NCI-H2081 treated with DMSO at 0.1 percent for 48 hours (cell line): ENCODE data around the gene PKD1L1.

ENCODE experiments used
- DNase-seq: peaks from one replicate; lab custom pipeline; 2025; lab: John Stamatoyannopoulos, UW

Gene PKD1L1

DNA sequence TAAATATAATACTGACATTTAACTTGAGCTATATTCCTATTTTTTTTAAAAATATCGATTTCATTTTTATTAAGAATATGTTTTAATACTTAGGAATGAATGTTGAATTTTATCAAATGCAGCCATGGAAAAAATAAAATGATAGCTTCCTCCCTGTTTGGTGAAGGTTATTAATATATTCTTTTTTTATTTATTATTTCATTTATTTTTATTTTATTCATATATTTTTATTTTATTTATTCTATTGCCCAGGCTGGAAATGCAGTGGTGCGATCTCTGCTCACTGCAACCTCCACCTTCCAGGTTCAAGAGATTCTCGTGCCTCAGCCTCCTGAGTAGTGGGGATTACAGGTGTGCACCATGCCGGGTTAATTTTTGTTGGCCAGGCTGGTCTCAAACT is 160.2 kb downstream of the PKD1L1 start:
- DNase-seq: no peak

DNA sequence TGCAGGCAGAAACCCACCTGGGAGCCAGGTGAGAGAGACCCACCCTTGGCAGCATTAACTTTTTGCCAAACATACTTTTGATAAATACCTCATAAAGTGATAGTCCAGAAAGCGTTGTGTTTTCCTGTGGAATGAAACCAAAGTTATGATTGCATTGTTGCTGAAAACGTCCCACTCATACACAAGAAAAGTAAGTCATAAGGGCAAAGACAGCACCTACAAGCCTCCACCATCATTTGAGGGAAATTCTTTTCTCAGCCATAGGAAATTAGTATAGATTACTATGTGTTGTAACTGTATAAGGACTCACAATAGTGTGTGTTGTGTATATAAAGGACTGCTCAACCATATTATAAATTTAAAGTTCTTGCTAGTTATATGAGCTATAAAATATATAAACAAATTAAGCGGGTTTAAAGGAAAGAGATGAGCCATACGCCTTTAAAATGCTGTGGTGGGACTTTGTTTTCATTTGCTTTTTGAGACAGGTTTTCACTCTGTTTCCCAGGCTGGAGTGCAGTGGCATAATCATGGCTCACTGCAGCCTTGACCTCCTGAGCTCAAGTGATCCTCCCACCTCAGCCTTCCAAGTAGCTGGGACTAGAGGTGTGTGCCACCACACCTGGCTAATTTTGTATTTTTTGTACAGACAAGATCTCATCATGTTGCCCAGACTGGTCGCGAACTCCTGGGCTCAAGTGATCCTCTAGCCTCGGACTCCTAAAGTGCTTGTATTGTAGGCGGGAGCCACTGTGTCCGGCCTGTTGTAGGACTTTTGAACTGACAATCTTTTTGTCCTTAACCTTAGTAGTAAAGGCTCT is 160.8 kb downstream of the PKD1L1 start:
- no peak for DNase-seq

DNA sequence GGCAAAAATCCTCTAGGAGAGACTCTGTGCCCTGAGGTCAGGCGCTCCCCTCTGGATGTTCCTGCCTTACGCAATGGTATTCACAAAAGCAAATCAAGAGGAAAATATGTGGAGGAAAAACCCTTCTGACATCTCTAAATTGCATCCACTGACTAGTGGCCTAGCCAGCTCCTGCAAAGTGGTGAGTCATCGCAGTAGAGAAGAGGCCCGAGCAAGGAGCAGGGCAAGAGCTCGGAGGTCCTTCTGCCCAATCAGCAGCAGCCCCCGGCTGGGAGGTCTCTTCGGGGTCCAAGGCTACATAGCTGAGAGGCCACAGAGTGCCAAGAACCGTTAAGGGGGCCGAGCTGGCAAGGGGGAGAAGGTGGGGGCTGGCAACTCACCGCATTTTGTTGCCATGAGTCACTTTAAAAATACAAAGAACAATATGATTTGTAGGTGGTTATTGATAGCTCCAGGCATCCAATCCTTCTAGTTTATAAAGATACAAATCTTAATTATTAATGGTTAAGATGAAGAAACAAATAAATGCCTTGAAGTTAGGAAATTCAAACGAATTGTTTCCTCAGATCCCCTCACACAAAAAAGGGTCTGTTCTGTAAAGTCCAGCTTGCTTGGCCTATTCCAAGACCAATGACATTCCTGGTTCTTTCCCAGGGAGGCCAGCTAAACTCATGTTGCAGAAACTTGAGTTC is 161.6 kb downstream of the PKD1L1 start:
- no peak for DNase-seq

DNA sequence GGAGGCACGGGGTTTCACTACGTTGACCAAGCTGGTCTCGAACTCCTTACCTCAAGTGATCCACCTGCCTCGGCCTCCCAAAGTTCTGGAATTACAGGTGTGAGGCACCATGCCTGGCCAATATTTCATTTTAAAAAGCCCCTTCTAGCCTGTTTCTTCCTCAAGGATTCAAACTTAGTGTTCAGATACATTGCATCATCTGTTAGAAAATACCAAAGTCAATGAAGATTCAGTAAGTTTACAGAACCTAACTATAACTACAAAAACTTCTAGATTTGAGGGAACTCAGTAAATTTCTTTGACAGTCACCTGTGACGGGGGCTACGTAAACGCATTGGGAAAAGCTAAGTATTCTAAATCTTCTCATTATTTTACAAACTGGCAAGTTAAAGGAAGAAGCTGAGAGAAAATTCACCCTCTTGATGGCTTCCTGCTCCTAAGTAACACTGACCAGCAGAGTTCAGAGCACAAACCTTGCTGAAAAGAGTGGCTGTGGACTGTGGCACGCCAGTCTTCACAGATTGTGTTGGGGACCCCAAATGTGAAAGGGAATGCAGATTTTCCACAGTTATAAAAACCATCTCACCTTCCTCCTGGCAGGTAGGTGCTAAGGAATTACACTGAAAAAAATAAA is 162.2 kb downstream of the PKD1L1 start:
- DNase-seq: no peak

DNA sequence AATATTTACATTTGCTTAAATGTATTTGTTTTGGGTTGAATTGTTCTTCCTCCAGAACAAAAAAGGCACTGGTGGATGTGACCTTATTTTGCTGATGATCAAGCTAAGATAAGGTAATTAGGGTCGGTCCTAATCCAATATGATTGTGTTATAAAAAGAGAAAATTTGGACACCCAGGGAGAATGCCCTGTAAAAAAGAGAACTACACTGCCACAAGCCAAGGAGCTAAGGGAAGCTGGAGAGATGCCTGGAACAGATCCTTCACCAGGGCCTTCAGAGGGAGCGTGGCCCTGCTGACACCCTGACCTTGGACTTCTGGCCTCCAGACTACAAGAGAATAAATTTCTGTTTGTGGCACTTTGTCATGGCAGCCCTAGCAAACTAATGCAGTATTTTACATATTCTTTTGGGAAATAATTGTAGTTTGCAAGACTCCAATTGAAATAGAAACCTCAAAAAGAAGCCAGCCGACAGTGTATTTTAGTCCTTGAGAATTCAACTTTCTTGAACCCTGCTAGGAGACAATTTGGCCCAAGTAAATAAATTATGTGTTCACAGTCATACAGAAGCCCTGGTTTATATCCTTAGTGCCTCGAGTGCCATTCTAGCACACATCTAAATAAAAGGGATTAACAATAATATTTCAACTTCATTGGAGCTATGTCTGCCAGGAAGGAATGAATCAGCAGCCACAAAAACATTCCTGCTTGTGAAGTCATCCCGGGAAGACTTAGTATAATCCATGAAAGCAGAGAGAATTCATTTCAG is 164.6 kb downstream of the PKD1L1 start:
- no peak for DNase-seq

DNA sequence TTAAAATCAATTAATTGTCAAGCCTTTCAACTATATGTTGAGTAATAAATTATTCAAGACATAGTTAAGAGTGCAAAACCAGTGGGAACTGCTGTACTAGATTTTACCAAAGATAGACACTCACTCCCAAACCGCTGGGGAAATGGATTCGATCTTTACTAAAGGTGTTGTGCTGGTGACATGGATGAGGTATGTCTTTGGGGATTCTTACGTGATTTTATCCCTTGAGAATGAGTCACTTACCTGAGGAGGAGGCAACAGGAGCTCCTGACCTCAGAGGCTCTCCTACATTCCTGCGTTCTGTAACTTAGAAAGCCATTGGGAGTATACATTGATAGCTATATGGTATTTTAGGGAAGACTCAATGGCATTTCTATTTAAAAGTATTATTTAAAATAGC is 165.5 kb downstream of the PKD1L1 start:
- no peak for DNase-seq

DNA sequence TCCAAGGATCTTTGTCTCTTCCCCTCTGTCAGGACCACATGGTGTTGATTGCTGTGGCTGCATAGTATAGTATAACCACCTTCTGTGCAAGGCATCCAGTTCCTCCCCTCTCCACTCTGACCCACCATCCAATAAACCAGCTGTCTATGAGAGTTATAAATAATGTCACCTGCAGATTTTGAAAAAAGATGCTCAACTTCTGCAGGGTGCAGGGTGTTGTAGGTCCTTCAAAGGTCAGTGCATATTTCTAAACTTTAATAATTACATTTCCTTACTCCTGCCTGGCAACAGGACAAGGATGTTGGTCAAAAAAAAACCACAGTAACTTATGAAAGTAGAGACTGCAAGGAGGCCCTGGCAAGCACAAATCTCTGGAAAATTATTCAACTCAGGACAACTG is 166.2 kb downstream of the PKD1L1 start:
- no peak for DNase-seq

DNA sequence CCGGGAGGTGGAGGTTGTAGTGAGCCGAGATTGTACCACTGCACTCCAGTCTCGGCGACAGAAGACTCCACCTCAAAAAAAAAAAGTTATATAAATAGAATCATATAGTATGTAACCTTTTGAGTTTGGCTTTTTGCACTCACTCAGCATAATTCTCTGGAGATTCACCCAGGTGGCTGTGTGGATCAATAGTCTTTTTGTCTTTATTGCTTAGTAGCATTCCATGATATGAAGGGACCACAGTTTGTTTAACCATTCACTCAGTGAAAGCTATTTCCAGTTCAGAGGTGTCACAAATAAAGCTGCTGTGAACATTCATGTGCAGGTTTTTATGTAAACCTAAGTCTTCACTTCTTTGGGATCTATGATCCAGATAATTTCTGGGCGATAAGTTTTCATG is 167.7 kb downstream of the PKD1L1 start:
- no peak for DNase-seq

DNA sequence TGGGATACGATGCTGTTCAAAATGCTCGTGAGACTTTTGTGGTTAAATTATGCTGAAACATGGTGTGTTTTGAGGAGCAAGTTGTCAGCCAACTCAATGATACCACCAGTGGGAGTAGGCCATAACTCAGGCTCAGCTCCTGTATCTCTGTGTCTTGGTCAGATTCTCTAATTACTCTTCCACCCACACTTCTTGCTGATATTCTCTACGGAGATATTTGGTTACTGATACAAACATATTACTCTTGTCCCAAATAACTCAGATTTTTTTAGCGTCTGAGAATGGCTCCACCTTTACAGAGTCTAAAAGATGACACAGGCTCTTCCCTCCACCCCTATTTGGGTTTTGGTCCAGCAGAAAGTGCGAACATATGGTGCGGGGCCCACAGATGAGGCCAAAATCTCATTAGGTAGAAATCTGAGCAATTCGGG is 168.9 kb downstream of the PKD1L1 start:
- no peak for DNase-seq

DNA sequence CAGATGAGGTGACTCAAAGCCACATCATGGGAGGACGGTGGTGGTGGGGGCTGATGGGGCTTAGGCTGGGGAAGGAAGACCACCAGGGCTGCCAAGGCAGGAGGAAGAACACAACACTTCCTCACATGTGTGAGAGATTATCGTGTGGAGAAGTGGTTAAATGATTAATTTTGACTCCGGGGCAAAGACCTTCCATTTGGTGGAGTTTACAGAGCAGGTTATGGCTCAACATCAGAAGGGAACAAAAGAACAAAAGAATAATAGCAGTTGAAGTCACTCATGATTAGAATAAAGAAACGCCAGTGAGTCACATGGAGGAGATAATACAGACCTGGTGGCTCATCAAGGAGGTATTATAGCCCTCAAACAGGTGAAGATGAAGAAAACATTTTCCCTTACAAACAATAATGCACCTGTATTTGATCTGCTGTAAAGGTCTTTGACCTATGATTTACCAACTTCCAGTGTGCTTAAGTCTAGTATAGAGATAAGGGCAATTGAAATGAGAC is 170.1 kb downstream of the PKD1L1 start:
- no peak for DNase-seq

DNA sequence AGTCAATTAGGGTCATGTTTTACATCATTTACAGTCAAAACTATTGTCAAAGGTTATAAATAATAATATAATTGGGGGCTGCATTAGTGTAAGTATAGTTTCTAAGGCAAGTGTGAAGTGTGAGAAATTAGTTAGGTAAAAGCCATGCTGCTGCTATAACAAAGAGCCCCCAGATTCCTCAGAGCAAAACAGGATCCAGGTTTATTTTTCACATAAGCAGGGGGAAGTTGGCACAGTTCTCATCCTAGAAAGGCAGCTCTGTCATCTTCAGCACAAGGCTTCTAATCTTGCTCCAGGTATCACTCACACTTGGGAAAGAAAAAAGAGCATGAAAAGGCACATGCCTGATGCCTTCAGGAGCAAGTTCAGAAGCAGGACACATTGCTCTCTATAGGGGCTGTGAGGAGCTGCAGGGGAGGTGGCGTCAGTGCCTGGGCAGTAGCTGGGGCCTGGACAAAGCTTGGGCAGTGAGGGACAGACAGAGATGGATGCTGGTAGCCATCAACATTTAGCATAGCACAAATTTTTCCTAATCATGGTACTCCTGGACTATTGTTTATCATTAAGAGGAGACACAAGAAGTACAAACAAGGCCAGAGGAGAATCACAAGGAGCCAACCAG is 170.6 kb downstream of the PKD1L1 start:
- DNase-seq: no peak

DNA sequence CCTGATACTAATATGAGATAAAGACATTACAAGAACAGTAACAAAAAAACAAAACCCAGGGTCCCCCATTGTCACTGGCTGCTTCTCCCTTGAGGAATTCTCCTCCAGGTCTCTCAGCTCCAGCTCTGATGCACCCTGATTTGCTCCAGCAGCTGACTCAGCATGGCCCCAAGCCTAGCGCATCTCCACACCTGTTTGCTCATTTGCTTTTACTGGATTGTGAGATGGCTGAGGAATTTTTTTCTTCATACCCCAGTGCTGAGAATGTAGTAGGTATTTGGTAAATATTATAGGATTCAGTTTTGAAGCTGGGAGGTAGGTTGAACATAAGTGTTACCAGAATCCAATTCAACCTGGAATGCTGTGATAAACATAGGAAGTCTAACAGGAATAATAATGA is 171.9 kb downstream of the PKD1L1 start:
- no peak for DNase-seq

DNA sequence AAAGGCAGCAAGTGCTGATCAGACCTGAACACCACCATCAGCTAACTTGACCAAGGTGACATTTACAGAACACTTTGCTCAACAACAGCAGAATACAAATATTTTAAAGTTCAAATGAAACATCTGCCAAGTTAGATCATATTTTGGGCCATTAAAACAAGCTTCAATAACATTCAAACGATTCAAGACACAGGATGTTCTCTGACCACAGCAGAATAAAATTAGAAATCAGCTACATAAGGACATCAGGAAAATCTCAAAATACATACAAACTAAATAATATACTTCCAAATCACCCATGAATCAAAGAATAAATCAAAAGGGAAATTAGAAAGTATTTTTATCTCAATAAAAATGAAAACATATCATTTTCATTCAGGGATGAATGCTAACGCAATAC is 173.0 kb downstream of the PKD1L1 start:
- no peak for DNase-seq

DNA sequence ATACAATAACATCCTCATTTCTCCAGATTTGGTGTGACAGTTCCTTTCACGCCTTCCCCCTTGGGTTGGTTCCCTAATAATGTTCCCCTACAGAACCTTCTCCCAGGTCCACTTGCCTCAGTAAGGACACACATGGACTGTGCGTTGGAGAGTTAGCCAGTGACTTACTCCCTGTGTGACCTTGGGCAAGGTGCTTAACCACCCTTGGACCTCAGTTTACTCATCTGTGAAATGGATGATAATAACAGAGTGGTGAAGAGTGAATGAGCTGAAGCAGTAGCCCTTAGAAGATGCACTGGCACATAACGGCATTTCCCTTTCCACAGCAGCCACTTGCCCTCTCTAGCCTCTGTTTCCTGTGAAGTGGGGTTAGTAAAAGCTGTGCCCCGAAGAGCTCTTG is 175.8 kb downstream of the PKD1L1 start:
- DNase-seq: no peak

DNA sequence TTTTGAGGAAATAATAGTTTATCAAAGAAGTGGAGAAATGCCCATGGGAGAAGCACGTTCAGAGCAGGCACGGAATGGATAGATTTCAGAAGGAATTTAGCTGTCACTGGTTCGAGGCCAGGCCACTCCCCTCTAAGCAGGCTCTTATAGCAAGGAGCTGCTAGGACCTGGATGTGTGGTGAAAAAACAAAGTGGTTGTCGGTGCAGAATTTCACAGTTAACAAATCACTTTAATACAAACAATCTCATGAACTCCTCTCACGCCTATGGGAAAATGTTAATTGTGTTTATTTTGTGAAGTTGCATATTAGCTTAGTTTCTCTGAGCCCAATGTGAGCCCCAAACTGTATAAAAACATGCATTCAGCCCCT is 176.3 kb downstream of the PKD1L1 start:
- no peak for DNase-seq

DNA sequence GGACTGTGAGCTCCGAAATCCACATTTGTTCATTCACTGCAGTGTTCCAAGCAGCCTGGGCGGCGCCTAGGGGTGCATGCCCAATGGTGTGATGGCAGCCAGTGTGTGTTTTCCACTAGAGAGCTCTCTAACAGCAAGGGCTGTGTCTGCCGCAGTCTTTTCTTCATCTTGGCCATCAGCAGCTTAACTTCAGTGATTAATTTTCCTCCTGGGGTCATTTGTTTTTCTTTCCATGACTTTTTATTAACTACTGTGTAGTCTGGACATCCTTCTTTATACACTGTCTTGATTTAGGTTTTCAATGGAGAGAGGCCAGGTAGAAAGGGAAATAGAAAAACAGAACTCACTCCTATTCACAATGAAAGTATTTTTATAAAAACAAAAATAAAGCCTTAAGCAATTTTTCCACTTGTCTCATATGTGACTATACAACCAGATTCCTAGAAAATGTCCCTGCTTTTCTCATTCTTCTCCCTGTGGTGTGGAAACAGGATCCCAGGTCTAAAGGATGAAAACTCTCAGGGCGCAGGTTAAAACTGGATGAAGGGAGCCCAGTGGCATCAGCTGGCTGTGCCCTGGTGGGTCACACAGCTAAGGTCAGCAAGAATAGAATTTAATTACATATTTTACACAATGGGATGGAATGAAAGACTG is 176.8 kb downstream of the PKD1L1 start:
- DNase-seq: no peak

DNA sequence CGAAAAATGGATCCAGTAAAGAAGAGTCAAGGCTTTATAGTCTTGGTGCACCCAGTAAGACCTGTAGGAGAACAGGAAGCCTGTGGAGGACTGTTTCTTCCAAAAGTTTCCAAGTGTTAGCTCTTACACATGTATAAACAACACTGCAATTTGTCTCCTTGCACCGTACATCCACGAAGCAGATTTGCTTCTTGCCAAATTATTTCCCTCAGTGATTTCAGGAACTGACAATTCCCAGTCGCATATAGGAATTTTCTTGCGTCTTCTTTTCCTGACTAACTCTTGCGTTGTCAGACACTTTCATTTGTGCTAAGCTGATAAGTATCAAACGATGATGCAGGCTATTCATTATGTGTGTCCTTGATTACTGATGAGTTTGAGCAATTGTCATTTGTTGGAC is 182.1 kb downstream of the PKD1L1 start:
- DNase-seq: no peak

DNA sequence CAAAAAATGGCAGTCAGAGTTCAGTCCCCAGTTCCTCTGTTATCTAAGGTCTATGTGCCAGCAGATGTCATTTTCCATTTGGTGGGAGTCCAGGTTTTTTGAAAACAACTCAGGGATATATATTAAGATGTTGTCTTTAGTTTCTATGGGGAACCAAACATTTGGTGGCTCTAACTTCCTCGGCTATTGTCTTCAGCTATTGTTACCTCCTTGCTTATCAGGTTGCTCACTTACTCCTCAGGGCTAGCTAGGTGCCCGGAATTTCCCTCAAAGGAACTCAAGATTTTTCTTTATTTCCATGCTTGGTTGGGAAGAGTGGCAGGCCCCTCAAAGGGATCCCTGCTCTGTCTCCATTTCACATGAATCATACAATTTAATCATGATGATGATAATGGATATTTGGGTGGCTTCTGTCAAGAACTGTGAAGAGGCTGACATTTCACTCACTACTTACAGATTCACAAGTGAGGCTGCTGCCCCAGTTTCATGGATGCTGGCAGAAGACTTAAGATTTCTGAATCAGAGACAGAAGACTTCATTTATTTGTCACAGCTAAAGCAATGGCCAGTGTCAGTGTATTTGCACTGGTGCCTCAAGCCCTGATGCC is 182.8 kb downstream of the PKD1L1 start:
- DNase-seq: no peak

DNA sequence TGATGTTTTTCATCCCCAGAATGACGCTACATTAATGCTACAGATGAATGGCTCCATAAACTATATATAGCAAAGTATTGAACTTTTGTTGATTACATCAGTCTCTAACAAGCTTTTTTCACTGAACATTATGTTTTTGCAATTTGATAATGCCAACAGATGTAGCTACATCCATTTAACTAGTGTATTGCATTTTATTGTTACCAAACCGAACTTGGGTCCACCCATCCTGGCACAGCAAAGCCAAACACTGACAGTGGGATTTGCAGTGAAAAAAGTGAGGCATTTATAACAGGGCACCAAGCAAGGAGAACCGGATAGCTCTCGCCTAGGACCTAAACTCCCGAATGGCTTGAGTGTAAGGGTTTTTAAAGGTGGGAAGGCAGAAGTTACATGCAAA is 183.5 kb downstream of the PKD1L1 start:
- DNase-seq: no peak

DNA sequence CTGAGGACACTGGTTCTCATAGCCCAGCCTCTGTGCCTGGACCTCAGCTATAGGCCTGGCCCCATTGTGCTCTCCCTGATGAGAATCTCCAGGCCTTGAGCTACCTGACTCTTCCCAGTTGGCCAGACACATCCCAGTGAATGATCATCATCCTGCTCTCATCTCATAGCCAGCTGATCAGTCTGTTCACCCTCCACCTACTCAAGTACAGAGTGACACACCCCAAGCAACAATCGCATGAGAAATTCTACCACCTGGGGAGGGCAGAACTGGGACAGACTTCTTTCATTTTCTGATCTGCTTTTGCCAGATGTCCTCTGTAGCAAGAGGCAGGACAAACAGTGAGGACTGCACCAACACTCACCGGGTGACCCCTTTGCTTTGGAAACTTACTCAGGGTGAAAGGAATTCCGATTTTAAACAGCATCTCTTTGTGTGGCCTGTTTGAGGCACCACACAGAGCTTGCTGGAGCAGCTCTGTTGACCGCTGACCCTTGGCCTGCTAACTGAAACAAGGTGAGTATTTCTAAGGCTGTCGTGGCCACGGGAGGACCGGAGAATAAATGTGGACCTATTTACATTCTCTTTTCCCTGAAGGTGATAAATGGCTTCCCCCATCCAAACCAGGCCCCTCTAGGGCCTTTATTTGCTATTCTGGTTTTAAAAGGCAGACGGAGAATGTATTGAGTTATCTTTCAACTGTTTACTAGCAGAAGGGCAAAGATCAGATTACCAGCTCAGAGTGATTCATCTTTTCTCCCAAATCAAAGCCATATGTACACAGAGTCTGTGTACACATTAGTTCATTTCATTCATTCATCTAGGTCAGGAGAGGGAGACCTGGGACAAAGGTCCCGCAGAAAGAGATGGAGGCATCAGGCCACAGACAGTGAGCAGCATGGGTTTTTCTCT is 184.9 kb downstream of the PKD1L1 start:
- peak; percentile 50 for DNase-seq
